Left lobe of liver (tissue), 2 donors: ENCODE data around the gene PSMB3. TPM values are rescaled to one million over a fixed set of nuclear protein-coding genes. Genes with fewer than 3 reads are reported as not detected.
A peak's percentile ranks its signal among the peaks of the same experiment; 100 is the strongest.
"Not testable (repeated sequence)": the region's sequence is repeated elsewhere in the genome, so short reads cannot be mapped to it uniquely, and the experiment has no call there.

Experiments
- ATAC-seq: fragments of 200-7000 bp; cut with Tn5 transposase; one replicate; pipeline ENCODE4 v1.9.1; 2020; ENCODE audit warnings: mild to moderate bottlenecking, moderate library complexity
- DNase-seq: peaks from one replicate; pipeline ENCODE4 v3.0.0-alpha.2; 2020; ENCODE audit warnings: low spot score
- total RNA-seq: library from RNA; stranded (reverse); gene quantifications from one replicate; pipeline ENCODE4 v1.2.1, GENCODE V29; 2021
- donor health status: DM: no; HTN: no; CAD: no; lungs with moderate emphysema.
- donor health status: DM: no; HTN: yes; CAD: no.

Gene PSMB3
- total RNA-seq, 1 donor from 2014 or later, result 98.2 TPM

DNA sequence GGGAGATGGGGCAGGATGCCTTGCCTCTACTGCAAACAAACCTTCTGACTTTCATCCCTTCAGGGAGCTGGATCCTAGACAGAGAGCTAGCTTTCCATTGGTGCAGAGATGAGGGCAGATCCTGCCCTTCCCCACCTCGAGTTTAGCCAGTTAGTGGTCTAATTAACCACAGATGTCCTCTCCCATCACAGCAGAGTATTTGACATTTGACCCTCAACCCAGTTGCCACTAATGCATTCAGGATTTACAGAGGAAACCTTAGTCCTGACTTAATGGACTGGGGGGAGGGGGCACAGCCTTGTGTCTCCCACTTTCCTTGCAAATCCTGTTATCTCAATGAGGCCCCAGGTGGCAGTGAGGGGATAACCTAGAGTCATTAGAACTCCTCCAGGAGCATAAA is 36.6 kb downstream of the PSMB3 start:
- DNase-seq (no peak), ATAC-seq (no peak)

GRCh38 chr17:38790148-38790707 is 37.7 kb downstream of the PSMB3 start:
- ATAC-seq, DNase-seq: not testable (repeated sequence)

DNA sequence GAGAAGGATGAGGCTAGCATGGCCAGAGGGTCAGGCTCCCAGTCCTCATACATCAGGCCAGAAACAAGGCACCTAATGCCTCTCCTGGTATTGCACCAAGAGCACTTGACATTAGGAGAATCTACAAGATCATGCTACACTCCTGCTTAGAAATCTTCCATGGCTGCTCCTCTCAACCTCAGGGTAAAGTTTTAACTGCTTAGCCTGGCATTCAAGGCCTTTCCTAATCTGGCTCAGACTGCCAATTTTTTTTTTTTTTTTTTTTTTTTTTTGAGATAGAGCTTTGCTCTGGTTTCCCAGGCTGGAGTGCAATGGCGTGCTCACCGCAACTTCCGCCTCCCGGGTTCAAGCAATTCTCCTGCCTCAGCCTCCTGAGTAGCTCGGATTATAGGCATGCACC is 38.6 kb downstream of the PSMB3 start:
- DNase-seq, result no peak
- no peak for ATAC-seq

- ATAC-seq (no peak), DNase-seq (no peak)
These were observed 41.7 kb downstream of the PSMB3 start for GRCh38 chr17:38794221-38794620.

DNA sequence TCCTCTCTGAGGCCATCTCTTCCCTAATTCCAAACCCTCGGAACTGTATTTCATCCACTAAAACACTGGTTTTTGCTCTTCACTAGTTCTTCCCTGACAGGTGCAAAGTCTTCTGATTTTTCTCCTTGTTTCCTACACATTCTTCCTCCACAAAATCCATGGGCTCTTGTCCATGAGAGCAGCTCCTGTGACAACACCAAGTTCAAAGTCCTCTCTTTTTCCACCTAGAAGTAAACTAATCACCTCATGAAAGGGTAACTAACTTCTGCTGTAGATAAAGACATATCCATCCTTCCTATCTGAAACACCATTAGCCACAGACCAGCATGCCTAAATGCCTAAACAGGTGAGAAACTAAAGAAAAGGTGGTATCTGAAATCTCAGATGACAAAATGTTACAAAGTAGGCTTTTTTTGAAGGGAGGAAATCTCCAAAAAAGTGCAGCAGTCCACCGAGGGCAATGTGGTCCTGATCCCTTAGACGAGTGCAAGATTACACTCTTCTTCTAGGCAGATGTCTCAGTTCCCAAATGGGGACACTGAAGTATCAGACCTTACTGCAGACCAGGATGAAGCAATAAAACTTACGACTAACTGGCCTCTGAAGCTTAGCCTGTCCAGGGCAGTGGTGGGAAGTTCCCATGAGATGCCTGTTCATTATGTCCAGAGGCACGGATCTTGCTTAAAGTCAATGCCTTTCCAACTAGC is 44.1 kb downstream of the PSMB3 start:
- no peak for ATAC-seq
- no peak for DNase-seq

GRCh38 chr17:38797158-38797490 is 44.6 kb downstream of the PSMB3 start:
- no peak for ATAC-seq
- no peak for DNase-seq

- DNase-seq (no peak), ATAC-seq (no peak)
These were observed 45.3 kb downstream of the PSMB3 start for GRCh38 chr17:38797828-38798227.

DNA sequence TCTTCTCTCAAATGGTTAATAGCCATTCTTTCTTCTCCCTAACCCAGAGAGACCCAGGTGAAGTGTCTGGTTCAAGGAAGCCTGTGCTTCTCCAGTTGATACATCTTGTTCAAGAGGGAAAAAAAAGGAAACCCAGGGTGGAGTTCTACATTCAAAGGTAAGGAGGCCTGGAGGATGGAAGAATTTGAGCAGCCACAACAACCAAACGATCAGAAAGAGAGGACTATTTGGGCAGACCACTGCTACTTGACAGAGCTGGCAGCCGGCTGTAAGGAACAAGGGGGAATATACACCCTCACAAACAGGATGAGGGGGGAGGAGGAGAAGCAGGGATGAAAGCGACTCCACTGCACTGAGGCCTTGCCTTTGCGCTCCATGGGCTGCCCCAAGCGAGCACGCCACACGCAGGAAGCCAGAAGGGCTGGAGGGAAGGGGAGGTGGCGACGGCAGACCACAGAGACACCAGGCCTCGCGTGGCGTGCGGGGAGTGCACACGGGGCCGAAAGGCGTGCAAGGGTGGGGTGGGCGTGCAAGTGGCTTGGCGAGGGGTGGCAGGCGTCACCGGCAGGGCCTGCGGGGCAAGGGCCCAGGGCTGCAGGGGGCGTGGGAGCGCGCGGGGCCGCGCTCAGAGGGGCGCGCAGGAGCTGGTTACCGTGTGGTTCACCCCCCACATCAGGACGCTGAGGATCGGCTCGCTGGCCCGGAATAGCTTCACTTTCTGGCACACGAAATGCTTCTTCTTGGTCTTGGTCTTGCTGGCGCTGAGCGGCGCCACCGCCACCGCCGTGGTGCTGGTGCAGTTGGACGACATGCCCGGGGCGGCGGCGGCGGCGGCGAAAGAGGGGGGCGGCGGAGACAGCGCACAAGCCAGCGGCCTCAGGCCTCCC is 46.3 kb downstream of the PSMB3 start:
- ATAC-seq, result peak; percentile 29
- no peak for DNase-seq

- ATAC-seq, result peak; percentile 93
- peak; percentile 97 for DNase-seq
These were observed 47.1 kb downstream of the PSMB3 start, which contains the start of gene PIP4K2B for GRCh38 chr17:38799501-38800236. TSS of gene PIP4K2B (minus strand) at chr17:38799556. CDS start at chr17:38799424, 132 bp downstream.

DNA sequence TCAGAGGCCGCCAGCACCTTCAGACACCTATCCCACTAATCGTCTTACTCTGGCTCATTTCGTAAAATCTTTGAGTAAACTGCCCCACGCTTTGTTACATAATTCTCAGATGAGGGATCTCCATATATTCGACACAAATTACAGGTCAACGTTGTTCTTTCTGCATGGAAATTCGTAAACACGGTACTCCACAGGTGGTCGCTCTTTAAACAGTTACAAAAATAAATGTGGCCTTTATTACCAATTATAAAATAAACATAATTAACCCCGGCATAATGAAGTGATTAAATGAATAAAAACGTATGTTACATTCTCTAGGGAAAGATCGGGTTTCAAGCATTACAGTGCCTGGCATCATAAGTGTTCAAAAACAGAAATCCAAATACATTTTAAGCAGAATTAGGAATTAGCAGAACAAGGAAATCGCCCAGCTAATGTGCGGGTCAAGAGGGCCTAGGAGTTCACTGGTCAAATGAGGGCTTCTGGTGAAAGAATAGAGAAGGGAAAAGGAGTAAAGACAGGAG is 47.8 kb downstream of the PSMB3 start:
- DNase-seq, result no peak
- ATAC-seq, result no peak

- DNase-seq (no peak), ATAC-seq (no peak)
These were observed 57.3 kb downstream of the PSMB3 start for GRCh38 chr17:38809828-38810227.

Other genes with a start within 250 kb of the PSMB3 start
- 19.3 TPM for gene SRCIN1, start 146.8 kb upstream of the PSMB3 start, total RNA-seq
- gene EPOP, start 77.8 kb upstream of the PSMB3 start, total RNA-seq, result 2.7 TPM
- gene MLLT6, start 47.5 kb upstream of the PSMB3 start, total RNA-seq, result 29.5 TPM
- gene CISD3, start 22.4 kb upstream of the PSMB3 start, total RNA-seq, result 81.9 TPM
- gene PCGF2, start 4.4 kb upstream of the PSMB3 start, total RNA-seq, result 4.4 TPM
- gene PIP4K2B, start 46.8 kb downstream of the PSMB3 start, total RNA-seq, result 19.8 TPM
- gene CWC25, start 72.6 kb downstream of the PSMB3 start, total RNA-seq, result 11.2 TPM
- 371 TPM for gene RPL23, start 101.0 kb downstream of the PSMB3 start, total RNA-seq
- 58.5 TPM for gene LASP1, start 117.3 kb downstream of the PSMB3 start, total RNA-seq
- gene FBXO47, start 214.7 kb downstream of the PSMB3 start, total RNA-seq, result 0.08 TPM